Lower leg skin (tissue), 3 donors: ENCODE data around the gene SSTR3.

Experiments
- POLR2A ChIP-seq, 2 donors: fragments of 450-650 bp; IDR thresholded peaks; one replicate each; pipeline ENCODE4 v1.6.1; 2016 to 2017; ENCODE audit warnings: antibody characterized with exemption in 2 of 2, mild to moderate bottlenecking in 1 of 2, moderate library complexity in 1 of 2
- TF ChIP-seq, protein P1 (sequence below), 3 donors: fragments of 450-650 bp; IDR thresholded peaks; one replicate each; pipeline ENCODE4 v1.5.1; 2016; ENCODE audit warnings: antibody characterized with exemption in 3 of 3, mild to moderate bottlenecking in 3 of 3, moderate library complexity in 2 of 3

DNA sequence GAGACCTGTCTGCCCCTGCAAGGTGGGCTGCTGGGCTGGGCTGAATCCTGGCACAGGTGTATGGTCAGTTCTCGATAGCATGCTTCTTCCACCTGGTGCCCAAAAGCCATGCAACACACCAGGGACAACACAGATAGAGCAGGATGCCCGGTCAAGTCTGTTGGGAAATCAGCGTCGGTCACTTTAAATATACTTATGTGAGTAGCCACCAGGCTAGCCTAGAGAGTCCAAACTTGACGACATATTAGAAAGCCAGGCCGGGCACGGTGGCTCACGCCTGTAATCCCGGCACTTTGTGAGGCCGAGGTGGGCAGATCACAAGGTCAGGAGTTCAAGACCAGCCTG, 33.2 kb downstream of the SSTR3 start:
- TF ChIP-seq POLR2A (IDR thresholded peaks at IDR 0.05): no peak
- TF ChIP-seq, protein P1, sequence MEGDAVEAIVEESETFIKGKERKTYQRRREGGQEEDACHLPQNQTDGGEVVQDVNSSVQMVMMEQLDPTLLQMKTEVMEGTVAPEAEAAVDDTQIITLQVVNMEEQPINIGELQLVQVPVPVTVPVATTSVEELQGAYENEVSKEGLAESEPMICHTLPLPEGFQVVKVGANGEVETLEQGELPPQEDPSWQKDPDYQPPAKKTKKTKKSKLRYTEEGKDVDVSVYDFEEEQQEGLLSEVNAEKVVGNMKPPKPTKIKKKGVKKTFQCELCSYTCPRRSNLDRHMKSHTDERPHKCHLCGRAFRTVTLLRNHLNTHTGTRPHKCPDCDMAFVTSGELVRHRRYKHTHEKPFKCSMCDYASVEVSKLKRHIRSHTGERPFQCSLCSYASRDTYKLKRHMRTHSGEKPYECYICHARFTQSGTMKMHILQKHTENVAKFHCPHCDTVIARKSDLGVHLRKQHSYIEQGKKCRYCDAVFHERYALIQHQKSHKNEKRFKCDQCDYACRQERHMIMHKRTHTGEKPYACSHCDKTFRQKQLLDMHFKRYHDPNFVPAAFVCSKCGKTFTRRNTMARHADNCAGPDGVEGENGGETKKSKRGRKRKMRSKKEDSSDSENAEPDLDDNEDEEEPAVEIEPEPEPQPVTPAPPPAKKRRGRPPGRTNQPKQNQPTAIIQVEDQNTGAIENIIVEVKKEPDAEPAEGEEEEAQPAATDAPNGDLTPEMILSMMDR (IDR thresholded peaks at IDR 0.05): no peak
